H1 (cell line): ENCODE data around the gene SYNJ1. TPM values are rescaled to one million over a fixed set of nuclear protein-coding genes. Genes with fewer than 3 reads are reported as not detected.

Experiments used
- GABPA ChIP-seq: IDR thresholded peaks from 2 replicates; pipeline ENCODE4 v1.6.1; 2011; ENCODE audit warnings: mild to moderate bottlenecking, low read length, moderate library complexity, borderline replicate concordance; ENCODE audit not compliant: insufficient read depth
- GTF2F1 ChIP-seq: IDR thresholded peaks from 2 replicates; pipeline ENCODE4 v1.6.1; 2012; ENCODE audit warnings: low read depth, low read length, improper control_type of control experiment, borderline replicate concordance
- SUZ12 ChIP-seq: fragments of 200-600 bp; sonication (generic); IDR thresholded peaks from 2 replicates; pipeline ENCODE4 v1.6.1; 2012; ENCODE audit warnings: mild to moderate bottlenecking, inconsistent platforms, low read length, moderate library complexity, mixed read lengths
- TEAD4 ChIP-seq: IDR thresholded peaks from 2 replicates; pipeline ENCODE4 v1.6.1; 2012; ENCODE audit warnings: low read depth, low read length, inconsistent platforms, mixed read lengths
- polyA plus RNA-seq, 7 experiments: library from polyadenylated mRNA; depleted of rRNA in 3 of 7; stranded (reverse) in 5 of 7; unstranded in 2 of 7; fragments of >200 nt in 5 of 7; fragments of 200-250 nt in 2 of 7; gene quantifications; 1 replicate in 5 of 7; 2 replicates in 1 of 7; 4 replicates in 1 of 7; pipeline versions ENCODE4 v1.2.1 to v1.2.3, GENCODE V29; 2011 to 2013; ENCODE audit warnings: missing spikeins in 2 of 7, mixed read lengths in 2 of 7
- total RNA-seq: library from RNA; stranded (reverse); fragmentation: NEBNext Ultra II Directional; extraction: Animal tissue kit (Norgen Biotek cat#: 25700); gene quantifications from 2 replicates; pipeline ENCODE4 v1.2.1, GENCODE V29; 2021
- TF ChIP-seq, protein P1 (sequence below): fragments of 300-600 bp; sonication (generic); IDR thresholded peaks from 2 replicates; pipeline ENCODE4 v1.7.1; 2012; ENCODE audit warnings: low read length, moderate library complexity, mild to moderate bottlenecking, inconsistent platforms; ENCODE audit not compliant: insufficient replicate concordance
- TF ChIP-seq, protein P2 (sequence below), 3 experiments: IDR thresholded peaks; 1 replicate in 2 of 3; 2 replicates in 1 of 3; pipeline versions ENCODE4 v1.5.1 to v1.6.1; 2011; ENCODE audit warnings: low read length in 3 of 3, mild to moderate bottlenecking in 3 of 3, inconsistent platforms in 2 of 3, low read depth in 1 of 3, moderate library complexity in 1 of 3; ENCODE audit not compliant: insufficient read depth in 1 of 3; ENCODE audit errors: control extremely low read depth in 1 of 3

The SYNJ1 gene
- total and polyA plus RNA-seq, 2 of the 8 experiments (the other 6 are each of a cell fraction or from before 2014, with no cell fraction given), result 1.3 to 4.3 TPM

DNA sequence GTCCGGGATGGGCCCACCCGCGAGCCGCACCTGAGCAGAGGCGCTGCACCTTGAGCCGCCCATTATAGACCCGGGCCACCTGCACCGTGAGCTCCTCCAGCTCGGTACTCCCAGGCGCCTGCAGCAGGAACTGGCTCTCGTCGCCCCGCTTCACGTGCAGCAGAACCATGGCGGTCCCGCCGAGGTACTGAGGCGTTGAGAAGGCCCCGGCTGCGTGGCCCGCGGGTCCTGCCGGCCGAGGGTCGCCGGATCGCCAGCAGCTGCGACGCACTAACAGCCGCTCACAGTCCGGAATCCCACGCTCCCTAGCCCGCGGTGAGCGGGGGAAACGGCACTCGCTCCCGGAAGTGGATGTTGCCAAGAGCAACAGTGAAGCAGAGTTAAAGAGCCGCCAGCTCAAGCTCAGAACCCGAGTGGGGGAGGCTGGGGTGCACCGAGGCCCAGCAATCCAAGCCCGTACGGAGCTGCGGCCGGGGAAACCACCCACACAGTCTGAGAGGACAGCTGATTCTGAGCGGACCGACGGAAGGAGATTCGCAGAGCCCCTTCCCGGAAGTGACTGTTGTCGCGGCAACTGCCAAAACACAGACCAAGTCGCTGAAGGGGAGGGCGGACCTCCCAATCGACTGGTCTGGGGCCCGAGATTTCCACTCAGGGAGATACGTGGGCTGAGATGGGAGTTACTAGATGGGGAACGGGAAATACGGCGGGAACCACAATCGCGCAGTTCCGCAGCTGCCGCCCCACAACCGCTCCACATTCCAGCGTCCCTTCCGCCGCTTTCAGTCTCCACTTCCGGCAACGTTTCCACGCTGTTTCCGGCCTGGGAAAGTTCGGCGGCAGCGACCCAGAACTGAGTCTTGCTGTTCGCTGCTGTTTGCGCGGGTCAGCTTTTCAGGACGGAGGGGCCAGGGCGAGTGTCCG is 115.5 kb downstream of the SYNJ1 start, which contains the start of gene CFAP298 (continued):
- TF ChIP-seq GTF2F1 (0 out of 2 replicates have a peak, but pooled peaks have one; percentile 10), TEAD4 (peak; percentile 98), SUZ12 (peak; percentile 46; the same call in 1 of the 2 replicates), GABPA (peak; percentile 94)
- TF ChIP-seq, protein P1, sequence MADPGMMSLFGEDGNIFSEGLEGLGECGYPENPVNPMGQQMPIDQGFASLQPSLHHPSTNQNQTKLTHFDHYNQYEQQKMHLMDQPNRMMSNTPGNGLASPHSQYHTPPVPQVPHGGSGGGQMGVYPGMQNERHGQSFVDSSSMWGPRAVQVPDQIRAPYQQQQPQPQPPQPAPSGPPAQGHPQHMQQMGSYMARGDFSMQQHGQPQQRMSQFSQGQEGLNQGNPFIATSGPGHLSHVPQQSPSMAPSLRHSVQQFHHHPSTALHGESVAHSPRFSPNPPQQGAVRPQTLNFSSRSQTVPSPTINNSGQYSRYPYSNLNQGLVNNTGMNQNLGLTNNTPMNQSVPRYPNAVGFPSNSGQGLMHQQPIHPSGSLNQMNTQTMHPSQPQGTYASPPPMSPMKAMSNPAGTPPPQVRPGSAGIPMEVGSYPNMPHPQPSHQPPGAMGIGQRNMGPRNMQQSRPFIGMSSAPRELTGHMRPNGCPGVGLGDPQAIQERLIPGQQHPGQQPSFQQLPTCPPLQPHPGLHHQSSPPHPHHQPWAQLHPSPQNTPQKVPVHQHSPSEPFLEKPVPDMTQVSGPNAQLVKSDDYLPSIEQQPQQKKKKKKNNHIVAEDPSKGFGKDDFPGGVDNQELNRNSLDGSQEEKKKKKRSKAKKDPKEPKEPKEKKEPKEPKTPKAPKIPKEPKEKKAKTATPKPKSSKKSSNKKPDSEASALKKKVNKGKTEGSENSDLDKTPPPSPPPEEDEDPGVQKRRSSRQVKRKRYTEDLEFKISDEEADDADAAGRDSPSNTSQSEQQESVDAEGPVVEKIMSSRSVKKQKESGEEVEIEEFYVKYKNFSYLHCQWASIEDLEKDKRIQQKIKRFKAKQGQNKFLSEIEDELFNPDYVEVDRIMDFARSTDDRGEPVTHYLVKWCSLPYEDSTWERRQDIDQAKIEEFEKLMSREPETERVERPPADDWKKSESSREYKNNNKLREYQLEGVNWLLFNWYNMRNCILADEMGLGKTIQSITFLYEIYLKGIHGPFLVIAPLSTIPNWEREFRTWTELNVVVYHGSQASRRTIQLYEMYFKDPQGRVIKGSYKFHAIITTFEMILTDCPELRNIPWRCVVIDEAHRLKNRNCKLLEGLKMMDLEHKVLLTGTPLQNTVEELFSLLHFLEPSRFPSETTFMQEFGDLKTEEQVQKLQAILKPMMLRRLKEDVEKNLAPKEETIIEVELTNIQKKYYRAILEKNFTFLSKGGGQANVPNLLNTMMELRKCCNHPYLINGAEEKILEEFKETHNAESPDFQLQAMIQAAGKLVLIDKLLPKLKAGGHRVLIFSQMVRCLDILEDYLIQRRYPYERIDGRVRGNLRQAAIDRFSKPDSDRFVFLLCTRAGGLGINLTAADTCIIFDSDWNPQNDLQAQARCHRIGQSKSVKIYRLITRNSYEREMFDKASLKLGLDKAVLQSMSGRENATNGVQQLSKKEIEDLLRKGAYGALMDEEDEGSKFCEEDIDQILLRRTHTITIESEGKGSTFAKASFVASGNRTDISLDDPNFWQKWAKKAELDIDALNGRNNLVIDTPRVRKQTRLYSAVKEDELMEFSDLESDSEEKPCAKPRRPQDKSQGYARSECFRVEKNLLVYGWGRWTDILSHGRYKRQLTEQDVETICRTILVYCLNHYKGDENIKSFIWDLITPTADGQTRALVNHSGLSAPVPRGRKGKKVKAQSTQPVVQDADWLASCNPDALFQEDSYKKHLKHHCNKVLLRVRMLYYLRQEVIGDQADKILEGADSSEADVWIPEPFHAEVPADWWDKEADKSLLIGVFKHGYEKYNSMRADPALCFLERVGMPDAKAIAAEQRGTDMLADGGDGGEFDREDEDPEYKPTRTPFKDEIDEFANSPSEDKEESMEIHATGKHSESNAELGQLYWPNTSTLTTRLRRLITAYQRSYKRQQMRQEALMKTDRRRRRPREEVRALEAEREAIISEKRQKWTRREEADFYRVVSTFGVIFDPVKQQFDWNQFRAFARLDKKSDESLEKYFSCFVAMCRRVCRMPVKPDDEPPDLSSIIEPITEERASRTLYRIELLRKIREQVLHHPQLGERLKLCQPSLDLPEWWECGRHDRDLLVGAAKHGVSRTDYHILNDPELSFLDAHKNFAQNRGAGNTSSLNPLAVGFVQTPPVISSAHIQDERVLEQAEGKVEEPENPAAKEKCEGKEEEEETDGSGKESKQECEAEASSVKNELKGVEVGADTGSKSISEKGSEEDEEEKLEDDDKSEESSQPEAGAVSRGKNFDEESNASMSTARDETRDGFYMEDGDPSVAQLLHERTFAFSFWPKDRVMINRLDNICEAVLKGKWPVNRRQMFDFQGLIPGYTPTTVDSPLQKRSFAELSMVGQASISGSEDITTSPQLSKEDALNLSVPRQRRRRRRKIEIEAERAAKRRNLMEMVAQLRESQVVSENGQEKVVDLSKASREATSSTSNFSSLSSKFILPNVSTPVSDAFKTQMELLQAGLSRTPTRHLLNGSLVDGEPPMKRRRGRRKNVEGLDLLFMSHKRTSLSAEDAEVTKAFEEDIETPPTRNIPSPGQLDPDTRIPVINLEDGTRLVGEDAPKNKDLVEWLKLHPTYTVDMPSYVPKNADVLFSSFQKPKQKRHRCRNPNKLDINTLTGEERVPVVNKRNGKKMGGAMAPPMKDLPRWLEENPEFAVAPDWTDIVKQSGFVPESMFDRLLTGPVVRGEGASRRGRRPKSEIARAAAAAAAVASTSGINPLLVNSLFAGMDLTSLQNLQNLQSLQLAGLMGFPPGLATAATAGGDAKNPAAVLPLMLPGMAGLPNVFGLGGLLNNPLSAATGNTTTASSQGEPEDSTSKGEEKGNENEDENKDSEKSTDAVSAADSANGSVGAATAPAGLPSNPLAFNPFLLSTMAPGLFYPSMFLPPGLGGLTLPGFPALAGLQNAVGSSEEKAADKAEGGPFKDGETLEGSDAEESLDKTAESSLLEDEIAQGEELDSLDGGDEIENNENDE, result no peak
- TF ChIP-seq, protein P2, sequence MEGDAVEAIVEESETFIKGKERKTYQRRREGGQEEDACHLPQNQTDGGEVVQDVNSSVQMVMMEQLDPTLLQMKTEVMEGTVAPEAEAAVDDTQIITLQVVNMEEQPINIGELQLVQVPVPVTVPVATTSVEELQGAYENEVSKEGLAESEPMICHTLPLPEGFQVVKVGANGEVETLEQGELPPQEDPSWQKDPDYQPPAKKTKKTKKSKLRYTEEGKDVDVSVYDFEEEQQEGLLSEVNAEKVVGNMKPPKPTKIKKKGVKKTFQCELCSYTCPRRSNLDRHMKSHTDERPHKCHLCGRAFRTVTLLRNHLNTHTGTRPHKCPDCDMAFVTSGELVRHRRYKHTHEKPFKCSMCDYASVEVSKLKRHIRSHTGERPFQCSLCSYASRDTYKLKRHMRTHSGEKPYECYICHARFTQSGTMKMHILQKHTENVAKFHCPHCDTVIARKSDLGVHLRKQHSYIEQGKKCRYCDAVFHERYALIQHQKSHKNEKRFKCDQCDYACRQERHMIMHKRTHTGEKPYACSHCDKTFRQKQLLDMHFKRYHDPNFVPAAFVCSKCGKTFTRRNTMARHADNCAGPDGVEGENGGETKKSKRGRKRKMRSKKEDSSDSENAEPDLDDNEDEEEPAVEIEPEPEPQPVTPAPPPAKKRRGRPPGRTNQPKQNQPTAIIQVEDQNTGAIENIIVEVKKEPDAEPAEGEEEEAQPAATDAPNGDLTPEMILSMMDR (IDR thresholded peaks at IDR 0.05; ENCODE audit: control extremely low read depth in 1 of 3, insufficient read depth in 1 of 3, low read depth in 1 of 3, low read length in 3 of 3), result no peak
